Astrocyte of the cerebellum (primary cell): ENCODE measurements around the gene PDE4B.

Source experiments
- DNase-seq: peaks from one replicate; pipeline ENCODE4 v3.0.0-alpha.2; 2011; ENCODE audit warnings: low read depth
- H3K4me3 ChIP-seq: 2 replicates; pipeline ENCODE4 v1.5.1; 2011; ENCODE audit warnings: mild to moderate bottlenecking, low read depth, low read length, moderate library complexity
- CTCF ChIP-seq: IDR thresholded peaks from 2 replicates; pipeline ENCODE4 v1.5.1; 2012; ENCODE audit warnings: low read length, low read depth, moderate library complexity, mild to moderate bottlenecking; ENCODE audit errors: missing control alignments
- in situ Hi-C: cut with HindIII; loops from 2 replicates; pipeline ENCODE4 v1.10.0; 2017; ENCODE audit warnings: low sequenced_read_pairs

Gene PDE4B

DNA sequence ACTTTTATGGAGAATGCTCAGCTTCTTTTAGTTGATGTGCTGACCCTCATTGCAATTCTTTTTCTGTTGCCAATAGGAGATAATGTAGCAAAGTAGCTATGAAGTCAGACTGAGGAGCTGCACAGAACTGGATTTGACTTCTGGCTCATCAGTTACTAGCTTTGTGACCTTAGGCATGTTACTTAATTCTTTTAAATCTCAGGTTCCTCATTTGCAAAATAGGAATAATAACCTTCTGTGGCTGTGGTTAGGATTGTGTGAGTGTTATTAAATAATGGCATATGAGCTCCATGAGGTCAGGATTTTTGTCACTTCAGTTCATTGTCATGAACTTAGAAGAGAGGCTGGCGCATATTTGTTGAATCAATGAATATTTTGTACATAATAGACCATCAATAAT lies 503.7 kb downstream of the PDE4B start:
- DNase-seq, result no peak
- in situ Hi-C loops, result no loop called here
- H3K4me3 ChIP-seq, result no peak overlapping the region
- TF ChIP-seq CTCF, result no peak

GRCh38 chr1:66296951-66297350 lies 504.3 kb downstream of the PDE4B start:
- DNase-seq, result no peak
- TF ChIP-seq CTCF, result no peak
- in situ Hi-C loops, result no loop called here
- H3K4me3 ChIP-seq, result no peak overlapping the region

DNA sequence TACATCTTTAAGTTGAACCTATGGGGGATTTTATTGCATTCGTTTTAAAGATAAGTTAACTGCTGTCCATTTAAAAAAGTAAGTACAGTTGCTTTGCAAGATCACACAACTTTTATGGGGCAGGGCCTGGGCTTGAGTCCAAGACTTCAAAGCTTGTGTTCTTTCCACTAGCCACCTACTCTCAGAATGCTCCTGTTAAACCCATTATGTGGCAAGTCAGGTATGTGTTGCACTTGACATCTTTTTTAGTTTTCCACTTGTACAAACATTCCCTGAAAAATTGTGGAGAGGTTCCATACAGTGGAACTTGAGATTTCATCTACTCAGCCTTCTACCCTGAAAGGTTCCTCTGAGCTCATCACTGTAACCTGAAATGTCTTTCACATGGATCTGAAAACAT lies 505.8 kb downstream of the PDE4B start:
- no peak for DNase-seq
- in situ Hi-C loops, result no loop called here
- TF ChIP-seq CTCF, result no peak
- no peak overlapping the region for H3K4me3 ChIP-seq

DNA sequence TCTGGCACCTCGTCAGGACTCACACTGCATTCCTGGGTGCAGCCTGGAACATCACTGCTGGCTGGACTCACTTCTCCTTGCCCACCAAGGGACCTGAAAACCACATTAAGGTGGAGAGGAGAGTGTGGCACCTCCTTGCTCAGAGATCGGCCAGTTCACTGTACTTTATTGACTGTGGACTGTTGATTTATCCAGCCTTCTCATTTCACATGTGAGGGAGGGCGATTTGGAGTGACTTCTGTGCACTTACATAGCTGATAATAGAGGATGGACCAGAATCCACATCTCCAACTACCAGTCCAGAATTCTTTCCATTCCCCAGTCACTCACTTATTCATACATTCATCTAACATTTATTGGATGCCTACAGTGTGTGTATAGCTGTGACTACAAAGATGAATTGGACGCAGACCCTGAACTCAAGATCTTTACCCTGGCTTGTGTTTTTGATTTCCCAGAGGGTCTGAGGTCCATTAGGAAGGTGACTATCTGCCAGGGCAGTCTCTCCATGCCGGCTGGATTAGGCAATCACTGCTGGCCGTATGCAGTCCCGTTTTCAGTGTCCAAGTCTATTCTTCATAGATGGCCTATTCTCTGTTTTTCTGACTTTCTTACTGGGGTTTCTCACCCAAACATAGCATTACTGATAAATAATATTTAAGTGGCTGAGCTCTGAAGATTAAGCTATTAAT lies 507.7 kb downstream of the PDE4B start:
- H3K4me3 ChIP-seq, result no peak overlapping the region
- in situ Hi-C loops, result no loop called here
- no peak for DNase-seq
- TF ChIP-seq CTCF, result no peak

GRCh38 chr1:66300972-66301451 lies 508.3 kb downstream of the PDE4B start:
- no peak overlapping the region for H3K4me3 ChIP-seq
- in situ Hi-C loops, result no loop called here
- no peak for DNase-seq
- TF ChIP-seq CTCF, result no peak

- no peak for DNase-seq
- in situ Hi-C loops, result no loop called here
- TF ChIP-seq CTCF, result no peak
Measured at GRCh38 chr1:66302184-66302742, 509.6 kb downstream of the PDE4B start.

GRCh38 chr1:66302815-66303214 lies 510.1 kb downstream of the PDE4B start:
- no peak for DNase-seq
- in situ Hi-C loops, result no loop called here
- no peak overlapping the region for H3K4me3 ChIP-seq
- TF ChIP-seq CTCF, result no peak

More at GRCh38 chr1:66302184-66302742, 509.6 kb downstream of the PDE4B start:
- no peak overlapping the region for H3K4me3 ChIP-seq
